Measurements from ENCODE around the gene ABCB11.

ABCB11 gene

GRCh38 chr2:168915441-168916330 lies 115.4 kb downstream of the ABCB11 start:
- Histone ChIP-seq H3K27ac (no peak overlapping the region), H3K4me3 (no peak overlapping the region)
- DNase-seq (ENCODE audit: low spot score) = no peak
- TF ChIP-seq CTCF (IDR thresholded peaks at IDR 0.05) = no peak

- no peak for TF ChIP-seq CTCF (IDR thresholded peaks at IDR 0.05)
- DNase-seq (ENCODE audit: low spot score) = no peak
- no peak overlapping the region for H3K27ac ChIP-seq
- no peak overlapping the region for H3K4me3 ChIP-seq
Observed at GRCh38 chr2:168913495-168913894, 117.6 kb downstream of the ABCB11 start.

GRCh38 chr2:168912901-168913369 lies 118.2 kb downstream of the ABCB11 start:
- peak overlapping the region; percentile 42 for H3K4me3 ChIP-seq
- DNase-seq (ENCODE audit: low spot score) = no peak
- TF ChIP-seq CTCF (IDR thresholded peaks at IDR 0.05) = no peak
- H3K27ac ChIP-seq = no peak overlapping the region

GRCh38 chr2:168912466-168912865 lies 118.7 kb downstream of the ABCB11 start:
- DNase-seq (ENCODE audit: low spot score) = no peak
- no peak for TF ChIP-seq CTCF (IDR thresholded peaks at IDR 0.05)
- Histone ChIP-seq H3K4me3 (no peak overlapping the region), H3K27ac (no peak overlapping the region)

GRCh38 chr2:168910330-168910729 lies 120.8 kb downstream of the ABCB11 start:
- no peak for TF ChIP-seq CTCF (IDR thresholded peaks at IDR 0.05)
- Histone ChIP-seq H3K4me3 (no peak overlapping the region), H3K27ac (no peak overlapping the region)
- no peak for DNase-seq (ENCODE audit: low spot score)

- TF ChIP-seq CTCF (IDR thresholded peaks at IDR 0.05) = no peak
- no peak for DNase-seq (ENCODE audit: low spot score)
- no peak overlapping the region for H3K4me3 ChIP-seq
- H3K27ac ChIP-seq = no peak overlapping the region
Observed at GRCh38 chr2:168907940-168908662, 123.0 kb downstream of the ABCB11 start.

All from coronary artery (tissue), 2 donors.